Measurements from ENCODE around the gene HERC5.
A peak's percentile ranks its signal among the peaks of the same experiment; 100 is the strongest.
"Not testable (repeated sequence)": the region's sequence is repeated elsewhere in the genome, so short reads cannot be mapped to it uniquely, and the experiment has no call there.

The HERC5 gene

GRCh38 chr4:88456670-88457306 is at the start of gene HERC5:
Gene HERC5, plus strand, starts transcription at chr4:88457119. Its CDS starts 151 bp downstream, at chr4:88457270.
- DNase-seq: peak; percentile 87

GRCh38 chr4:88409206-88409605 is 47.7 kb upstream of the HERC5 start:
- no peak for DNase-seq

DNA sequence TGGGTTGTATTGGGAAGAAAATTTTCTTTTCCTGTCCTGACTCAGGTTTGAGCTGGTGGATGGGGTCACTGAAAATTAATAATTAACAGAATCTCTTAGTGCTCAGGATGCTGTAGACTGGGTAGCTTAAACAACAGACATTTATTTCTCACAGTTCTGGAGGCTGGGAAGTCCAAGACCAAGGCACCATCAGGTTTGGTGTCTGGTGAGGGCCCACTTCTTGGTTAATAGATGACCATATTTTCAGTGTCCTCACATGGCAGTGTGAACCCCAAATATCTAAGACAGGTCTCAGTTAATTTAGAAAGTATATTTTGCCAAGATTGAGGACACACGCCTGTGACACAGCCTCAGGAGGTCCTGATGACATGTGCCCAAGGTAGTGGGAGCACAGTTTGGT is 47.1 kb upstream of the HERC5 start:
- no peak for DNase-seq

DNA sequence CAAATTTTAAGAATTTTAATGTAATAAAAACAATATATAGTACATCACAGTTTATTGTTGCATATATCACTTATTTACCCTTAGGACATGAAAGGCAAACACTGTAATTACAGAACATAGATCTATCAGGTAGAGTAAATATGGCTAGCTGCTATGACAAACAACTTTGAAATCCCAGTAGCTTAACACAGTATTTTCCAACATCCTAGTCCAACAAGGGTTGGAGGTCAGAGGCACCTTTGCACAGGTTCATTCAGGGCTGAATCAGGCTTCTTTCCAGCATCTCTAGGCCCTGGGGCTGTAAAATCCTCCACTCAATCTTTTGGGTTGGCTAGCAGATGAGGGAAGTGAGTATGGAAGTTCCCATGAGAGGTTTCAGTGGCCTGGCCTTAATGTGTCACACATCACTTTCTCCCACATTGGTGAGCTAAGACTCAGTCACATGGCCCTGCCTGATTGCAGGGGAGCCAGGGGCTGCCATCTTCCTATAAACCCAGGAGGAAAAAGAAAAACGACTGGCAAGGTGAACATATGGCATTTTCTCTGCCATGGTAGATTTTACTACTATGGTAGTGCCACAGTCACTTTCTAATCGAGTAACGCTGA is 45.3 kb upstream of the HERC5 start:
- DNase-seq: no peak

- no peak for DNase-seq
Measured at GRCh38 chr4:88413801-88414200, 43.1 kb upstream of the HERC5 start.

GRCh38 chr4:88414755-88415154 is 42.2 kb upstream of the HERC5 start:
- no peak for DNase-seq

DNA sequence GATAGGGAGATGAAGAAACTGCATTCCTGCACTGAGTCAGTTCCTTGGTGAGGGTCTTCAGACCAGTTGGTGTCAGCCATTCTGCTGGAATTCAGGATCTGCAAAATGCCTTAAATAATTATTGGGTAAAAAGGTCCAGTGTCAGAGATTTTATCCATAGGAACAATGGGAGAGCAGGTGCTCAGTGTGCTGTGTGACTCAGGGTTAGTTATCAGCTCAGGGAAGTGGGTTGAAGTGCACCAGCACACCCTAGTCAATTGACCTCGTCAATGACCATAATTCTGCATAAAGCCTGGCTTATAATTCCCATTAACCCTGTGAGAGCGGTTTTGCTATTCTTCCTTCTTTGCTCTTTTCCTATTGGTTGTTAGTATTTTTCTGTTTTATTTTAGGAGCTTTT is 40.9 kb upstream of the HERC5 start:
- no peak for DNase-seq

GRCh38 chr4:88418411-88418810 is 38.5 kb upstream of the HERC5 start:
- DNase-seq: no peak

GRCh38 chr4:88419874-88420273 is 37.0 kb upstream of the HERC5 start:
- no peak for DNase-seq

DNA sequence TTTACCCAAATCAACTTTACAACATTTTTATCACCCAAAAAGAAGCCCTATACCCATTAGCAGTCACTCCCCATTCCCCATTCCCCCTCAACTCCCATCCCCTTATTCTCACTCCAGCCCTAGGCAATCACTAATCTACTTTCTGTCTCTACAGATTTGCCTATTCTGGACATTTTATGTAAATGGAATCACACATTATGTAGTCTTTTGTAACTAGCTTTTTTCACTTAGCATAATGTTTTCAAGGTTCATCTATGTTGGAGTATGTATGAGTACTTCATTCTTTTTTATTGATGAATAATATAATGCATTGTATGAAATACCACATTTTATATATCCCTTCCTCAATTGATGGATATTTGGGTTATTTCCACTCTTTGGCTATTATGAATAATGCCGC is 36.1 kb upstream of the HERC5 start:
- DNase-seq: no peak

DNA sequence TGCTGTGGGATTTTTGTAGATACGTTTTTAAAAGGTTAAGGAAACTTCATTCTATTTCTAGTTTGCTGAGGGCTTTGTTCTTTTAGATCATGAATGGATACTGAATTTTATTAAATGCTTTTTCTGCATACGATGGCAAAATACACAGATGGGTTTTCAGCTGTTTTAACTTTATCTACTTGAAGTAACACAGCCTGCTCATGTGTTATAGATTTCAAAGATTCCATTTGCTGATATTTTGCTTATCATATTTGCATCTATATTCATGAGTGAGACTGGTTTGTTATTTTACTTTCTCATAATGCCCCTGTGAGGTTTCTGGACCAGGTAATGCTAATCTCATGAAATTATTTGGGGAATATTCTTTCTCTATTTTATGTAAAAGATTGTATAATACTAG is 34.5 kb upstream of the HERC5 start:
- DNase-seq: no peak

DNA sequence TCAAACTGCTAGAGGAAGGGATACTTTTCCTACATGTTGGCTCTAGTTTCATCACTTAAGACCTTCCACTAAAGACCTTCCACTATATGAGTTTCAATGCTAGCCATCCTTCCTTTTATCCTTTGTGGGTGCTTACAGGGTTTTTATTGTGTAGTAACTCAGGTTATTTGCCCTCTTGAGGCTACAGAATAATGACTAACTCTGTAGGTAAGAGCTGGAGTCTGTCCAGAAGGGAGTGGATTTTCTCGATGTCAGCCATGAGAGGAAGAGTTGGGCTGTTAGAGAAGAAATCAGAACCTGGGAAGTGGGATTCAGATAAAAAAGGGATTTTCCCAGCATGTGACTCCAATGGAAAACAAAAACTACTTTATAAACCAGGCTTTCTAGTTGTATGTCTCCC is 27.5 kb upstream of the HERC5 start:
- no peak for DNase-seq

- no peak for DNase-seq
Measured at GRCh38 chr4:88435987-88436693, 20.8 kb upstream of the HERC5 start.

DNA sequence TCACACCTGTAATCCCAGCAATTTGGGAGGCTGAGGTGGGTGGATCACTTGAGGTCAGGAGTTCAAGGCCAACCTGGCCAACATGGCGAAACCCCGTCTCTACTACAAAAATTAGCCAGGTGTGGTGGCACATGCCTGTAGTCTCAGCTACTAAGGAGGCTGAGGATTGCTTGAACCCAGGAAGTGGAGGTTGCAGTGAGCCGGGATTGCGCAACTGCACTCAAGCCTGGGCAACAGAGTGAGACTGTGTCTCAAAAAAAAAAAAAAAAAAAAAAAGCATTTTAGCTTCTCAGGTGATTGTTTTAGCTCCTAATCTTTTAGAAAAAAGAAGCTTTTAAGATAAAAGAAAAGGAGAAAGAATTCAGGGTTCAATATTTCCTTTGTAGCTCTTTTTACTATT is 19.0 kb upstream of the HERC5 start:
- not testable (repeated sequence) for DNase-seq

GRCh38 chr4:88439161-88439760 is 17.7 kb upstream of the HERC5 start:
- DNase-seq: no peak

DNA sequence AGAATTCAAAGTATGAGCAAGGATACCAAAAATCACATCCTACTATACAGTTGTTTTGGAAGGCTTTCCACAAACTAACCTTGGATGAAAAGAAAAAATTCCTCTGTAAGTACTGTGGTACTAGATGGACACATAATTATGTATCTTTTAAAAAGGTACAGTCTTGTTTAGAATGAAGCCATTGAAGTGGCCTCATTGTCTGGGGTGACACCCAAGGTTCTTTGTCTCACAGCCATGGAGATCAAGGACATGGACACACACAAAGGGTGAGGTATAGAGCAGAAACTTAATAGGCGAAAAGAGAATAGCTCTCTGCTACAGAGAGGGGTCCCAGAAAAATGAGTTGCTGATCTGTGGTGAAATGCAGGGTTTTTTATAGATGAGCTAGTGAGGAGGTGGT is 16.8 kb upstream of the HERC5 start:
- DNase-seq: no peak

GRCh38 chr4:88441696-88442095 is 15.2 kb upstream of the HERC5 start:
- no peak for DNase-seq

- no peak for DNase-seq
Measured at GRCh38 chr4:88442689-88443191, 14.2 kb upstream of the HERC5 start.

DNA sequence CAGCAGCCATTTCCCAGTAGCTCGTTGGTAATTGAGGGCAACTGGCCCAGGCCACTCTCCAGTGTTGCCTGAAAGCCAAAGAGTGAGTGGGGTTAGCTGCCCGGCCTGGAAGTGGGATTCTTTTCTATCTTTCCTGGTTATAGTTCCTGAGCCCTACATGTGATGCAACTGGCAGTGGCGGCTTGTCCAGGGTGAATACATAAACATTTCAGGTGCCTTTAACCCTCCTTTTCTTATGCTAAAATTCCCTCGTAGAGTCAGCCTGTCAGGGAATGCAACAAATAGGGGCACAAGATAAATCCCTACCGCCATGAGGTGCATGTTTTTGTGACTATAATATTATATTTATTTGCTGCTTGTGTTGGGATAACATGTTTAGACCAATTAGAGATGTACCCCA is 13.4 kb upstream of the HERC5 start:
- DNase-seq: no peak

- no peak for DNase-seq
Measured at GRCh38 chr4:88445252-88445651, 11.7 kb upstream of the HERC5 start.

GRCh38 chr4:88446124-88446523 is 10.8 kb upstream of the HERC5 start:
- DNase-seq: no peak

DNA sequence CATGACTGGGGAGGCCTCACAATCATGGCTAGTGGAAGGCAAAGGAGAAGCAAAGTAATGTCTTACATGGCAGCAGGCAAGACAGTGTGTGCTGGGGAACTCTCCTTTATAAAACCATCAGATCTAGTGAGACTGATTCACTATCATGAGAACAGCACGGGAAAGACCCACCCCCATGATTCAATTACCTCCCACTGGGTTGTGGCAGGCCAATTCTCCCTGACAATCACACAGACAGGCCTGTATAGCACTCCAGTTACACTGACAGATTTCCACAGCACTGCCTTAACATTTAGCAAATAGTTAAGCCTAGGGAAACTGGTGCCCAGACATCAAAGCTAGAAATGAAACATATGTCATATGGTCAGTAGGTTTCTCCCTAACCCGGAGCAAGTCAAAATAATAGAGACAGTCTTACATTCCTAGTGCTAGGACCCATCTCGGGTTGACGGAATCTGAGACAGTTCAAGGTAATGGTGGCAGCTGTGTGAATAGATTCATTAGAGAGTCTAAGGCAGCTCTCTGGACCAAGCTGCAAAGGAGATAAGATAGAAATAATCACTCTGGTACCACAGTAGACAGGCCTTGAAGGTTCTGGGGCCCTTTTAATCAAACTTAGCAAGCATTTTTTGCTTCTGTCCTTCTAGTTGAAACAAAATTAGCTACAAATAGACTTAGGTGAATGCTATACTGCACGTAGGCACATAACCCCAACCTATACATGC is 9.4 kb upstream of the HERC5 start:
- no peak for DNase-seq

DNA sequence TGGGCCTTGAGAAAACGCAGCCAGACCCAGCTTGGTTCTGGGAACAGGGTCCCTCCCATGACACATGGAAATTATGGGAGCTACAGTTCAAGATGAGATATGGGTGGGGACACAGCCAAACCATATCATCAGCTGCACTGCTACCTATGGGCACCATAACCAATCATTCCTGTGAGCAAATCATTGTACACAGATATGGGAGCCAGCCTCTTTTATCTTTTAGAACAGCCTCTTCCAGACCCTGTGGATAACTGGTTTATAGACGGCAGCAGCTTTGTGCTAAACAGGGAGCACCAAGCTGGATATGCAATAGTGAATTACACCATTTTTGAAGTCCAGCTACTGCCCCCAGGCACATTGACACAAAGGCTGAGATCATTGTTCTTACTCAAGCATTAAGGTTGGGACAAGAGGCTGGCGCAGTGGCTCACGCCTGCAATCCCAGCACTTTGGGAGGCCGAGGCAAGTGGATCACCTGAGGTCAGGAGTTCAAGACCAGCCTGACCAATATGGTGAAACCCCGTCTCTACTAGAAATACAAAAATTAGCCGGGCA is 8.6 kb upstream of the HERC5 start:
- not testable (repeated sequence) for DNase-seq

Data from stimulated activated CD4-positive, alpha-beta T cell treated with anti-CD3 and anti-CD28 coated beads, Interleukin-4, amount 100 ng/mL, for 1 hour (primary cell).